Right lobe of liver (tissue), 6 donors: ENCODE measurements around the gene ARHGAP15. TPM values are rescaled to one million over a fixed set of nuclear protein-coding genes. Genes with fewer than 3 reads are reported as not detected.

Experiments used
- ATAC-seq, 4 donors: fragments of 200-7000 bp; cut with Tn5 transposase; one replicate each; pipeline ENCODE4 v1.9.1; 2020; ENCODE audit warnings: mild to moderate bottlenecking in 4 of 4, moderate library complexity in 4 of 4
- DNase-seq, 3 donors: peaks; one replicate each; pipeline ENCODE4 v3.0.0-alpha.2; 2020
- H3K27ac ChIP-seq, 3 donors: fragments of 200-600 bp; one replicate each; pipeline ENCODE4 v1.8.0; 2022
- H3K27me3 ChIP-seq, 2 donors: fragments of 200-600 bp; one replicate each; pipeline ENCODE4 v1.8.0; 2022
- H3K36me3 ChIP-seq, 4 donors: fragments of 200-600 bp; sonication (generic) in 1 of 4; one replicate each; pipeline versions ENCODE4 v1.5.1 to v1.8.0; 2017 to 2022; ENCODE audit warnings: control low read depth in 1 of 4
- H3K4me1 ChIP-seq, 4 donors: fragments of 200-600 bp; sonication (generic) in 1 of 4; one replicate each; pipeline versions ENCODE4 v1.5.1 to v1.8.0; 2017 to 2022; ENCODE audit warnings: control low read depth in 1 of 4
- H3K4me3 ChIP-seq, 3 donors: fragments of 200-600 bp; one replicate each; pipeline ENCODE4 v1.8.0; 2022
- H3K9me3 ChIP-seq, 4 donors: fragments of 200-600 bp; sonication (generic) in 1 of 4; one replicate each; pipeline versions ENCODE4 v1.5.1 to v1.8.0; 2017 to 2022; ENCODE audit warnings: control low read depth in 1 of 4
- POLR2A ChIP-seq: fragments of 450-650 bp; IDR thresholded peaks from one replicate; pipeline ENCODE4 v1.6.1; 2017; ENCODE audit warnings: antibody characterized with exemption, mild to moderate bottlenecking
- WGBS: methylation state at CpG from one replicate; pipeline ENCODE4 v1.1.6; 2018; ENCODE audit warnings: low coverage, low lambda C conversion rate; ENCODE audit not compliant: insufficient coverage; ENCODE audit errors: missing lambda C conversion rate; 5-methylcytosine and 5-hydroxymethylcytosine counted together
- intact Hi-C, 2 donors: fragments of 100-400 bp; cut with DNase I; formaldehyde crosslinking; loops; one replicate each; pipeline versions ENCODE4 v1.11.2 to v1.14.1; 2022
- total RNA-seq, 6 experiments: library from RNA; depleted of rRNA in 2 of 6; stranded (reverse); fragments of >200 nt in 2 of 6; fragmentation: NEBNext Ultra II Directional in 3 of 6; extraction: Animal tissue kit (Norgen Biotek cat#: 25700) in 3 of 6; gene quantifications; one replicate each; pipeline versions ENCODE4 v1.1.0 to v1.2.4, GENCODE V29; 2016 to 2023
- TF ChIP-seq, protein P1 (sequence below), 4 donors: fragments of 200-600 bp in 3 of 4; fragments of 450-650 bp in 1 of 4; IDR thresholded peaks; one replicate each; pipeline versions ENCODE4 v1.5.1 to v1.8.0; 2016 to 2022; ENCODE audit warnings: antibody characterized with exemption in 4 of 4, mild to moderate bottlenecking in 2 of 4
- donor health status: DM: no; HTN: yes; CAD: no.
- donor health status: DM: no; HTN: no; CAD: no.
- donor health status: DM: no; HTN: no; CAD: no.
- donor health status: DM: no; HTN: yes; CAD: no.
- donor health status: DM: no; HTN: yes; CAD: no.

Gene ARHGAP15
- total RNA-seq, 6 experiments from 2014 or later = 3.3 to 8.2 (median 6.6) TPM

GRCh38 chr2:143481237-143481623 is 352.0 kb downstream of the ARHGAP15 start:
- 35% methylated on average over 6 of the region's 6 CpGs for WGBS
- ATAC-seq = no peak
- no peaks in the 10 kb centered on the region for H3K36me3 ChIP-seq
- no peaks in the 10 kb centered on the region for H3K4me1 ChIP-seq
- no peak for DNase-seq
- no peak overlapping the region for H3K4me3 ChIP-seq
- H3K27me3 ChIP-seq = no peaks in the 10 kb centered on the region
- TF ChIP-seq, protein P1, sequence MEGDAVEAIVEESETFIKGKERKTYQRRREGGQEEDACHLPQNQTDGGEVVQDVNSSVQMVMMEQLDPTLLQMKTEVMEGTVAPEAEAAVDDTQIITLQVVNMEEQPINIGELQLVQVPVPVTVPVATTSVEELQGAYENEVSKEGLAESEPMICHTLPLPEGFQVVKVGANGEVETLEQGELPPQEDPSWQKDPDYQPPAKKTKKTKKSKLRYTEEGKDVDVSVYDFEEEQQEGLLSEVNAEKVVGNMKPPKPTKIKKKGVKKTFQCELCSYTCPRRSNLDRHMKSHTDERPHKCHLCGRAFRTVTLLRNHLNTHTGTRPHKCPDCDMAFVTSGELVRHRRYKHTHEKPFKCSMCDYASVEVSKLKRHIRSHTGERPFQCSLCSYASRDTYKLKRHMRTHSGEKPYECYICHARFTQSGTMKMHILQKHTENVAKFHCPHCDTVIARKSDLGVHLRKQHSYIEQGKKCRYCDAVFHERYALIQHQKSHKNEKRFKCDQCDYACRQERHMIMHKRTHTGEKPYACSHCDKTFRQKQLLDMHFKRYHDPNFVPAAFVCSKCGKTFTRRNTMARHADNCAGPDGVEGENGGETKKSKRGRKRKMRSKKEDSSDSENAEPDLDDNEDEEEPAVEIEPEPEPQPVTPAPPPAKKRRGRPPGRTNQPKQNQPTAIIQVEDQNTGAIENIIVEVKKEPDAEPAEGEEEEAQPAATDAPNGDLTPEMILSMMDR (IDR thresholded peaks at IDR 0.05) = no peak
- no peak for TF ChIP-seq POLR2A
- intact Hi-C loops = no loop called here
- H3K27ac ChIP-seq = peak overlapping the region in 1 of 3 donors; percentile 7
- H3K9me3 ChIP-seq = no peaks in the 10 kb centered on the region

DNA sequence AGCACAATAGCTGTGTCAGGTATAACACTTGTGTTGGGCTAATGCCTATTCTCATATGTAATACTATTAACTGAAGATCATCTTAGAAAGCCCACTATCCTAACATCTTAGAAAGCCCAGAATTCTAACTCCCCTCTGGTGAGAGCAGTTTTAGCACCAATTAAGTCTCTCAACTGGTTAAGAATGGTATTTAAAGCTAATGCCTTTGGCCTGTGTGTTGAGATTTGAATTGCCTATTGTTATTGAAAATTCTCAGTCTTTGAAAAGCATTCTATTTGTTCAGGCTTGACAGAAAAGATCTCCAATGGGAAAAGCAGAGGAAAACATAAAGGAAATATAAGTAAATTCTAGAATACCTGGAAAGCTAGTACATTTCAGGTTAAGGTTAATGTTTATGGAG is 352.5 kb downstream of the ARHGAP15 start:
- Histone ChIP-seq H3K4me3 (no peak overlapping the region), H3K4me1 (no peaks in the 10 kb centered on the region), H3K9me3 (no peaks in the 10 kb centered on the region), H3K27me3 (no peaks in the 10 kb centered on the region), H3K27ac (peak overlapping the region in 2 of 3 donors; percentile 7 to 15), H3K36me3 (no peaks in the 10 kb centered on the region)
- ATAC-seq (no peak), DNase-seq (no peak)
- intact Hi-C loops = no loop called here
- no peak for TF ChIP-seq POLR2A
- TF ChIP-seq, protein P1 (IDR thresholded peaks at IDR 0.05) = no peak

- Histone ChIP-seq H3K9me3 (no peaks in the 10 kb centered on the region), H3K27ac (no peak overlapping the region), H3K36me3 (no peaks in the 10 kb centered on the region), H3K4me1 (no peaks in the 10 kb centered on the region), H3K27me3 (no peaks in the 10 kb centered on the region), H3K4me3 (no peak overlapping the region)
- DNase-seq (no peak), ATAC-seq (no peak)
- intact Hi-C loops = no loop called here
- 61% methylated on average over 3 of the region's 3 CpGs for WGBS
- TF ChIP-seq, protein P1 (IDR thresholded peaks at IDR 0.05) = no peak
- TF ChIP-seq POLR2A = no peak
Observed at GRCh38 chr2:143482316-143482715, 353.1 kb downstream of the ARHGAP15 start.

GRCh38 chr2:143482771-143483170 is 353.6 kb downstream of the ARHGAP15 start:
- DNase-seq (no peak), ATAC-seq (no peak)
- no peaks in the 10 kb centered on the region for H3K27me3 ChIP-seq
- WGBS = 66% methylated on average over 4 of the region's 4 CpGs
- TF ChIP-seq, protein P1 (IDR thresholded peaks at IDR 0.05) = no peak
- TF ChIP-seq POLR2A = no peak
- H3K27ac ChIP-seq = no peak overlapping the region
- no peak overlapping the region for H3K4me3 ChIP-seq
- no peaks in the 10 kb centered on the region for H3K36me3 ChIP-seq
- intact Hi-C loops = no loop called here
- no peaks in the 10 kb centered on the region for H3K4me1 ChIP-seq
- no peaks in the 10 kb centered on the region for H3K9me3 ChIP-seq

- Histone ChIP-seq H3K9me3 (no peaks in the 10 kb centered on the region), H3K27ac (no peak overlapping the region), H3K4me3 (no peak overlapping the region), H3K27me3 (no peaks in the 10 kb centered on the region), H3K4me1 (no peaks in the 10 kb centered on the region), H3K36me3 (no peaks in the 10 kb centered on the region)
- TF ChIP-seq, protein P1 (IDR thresholded peaks at IDR 0.05) = no peak
- no peak for TF ChIP-seq POLR2A
- intact Hi-C loops = no loop called here
- ATAC-seq = no peak
- DNase-seq = no peak
- 21% methylated on average over 1 of the region's 1 CpG for WGBS
Observed at GRCh38 chr2:143486976-143487375, 357.8 kb downstream of the ARHGAP15 start.
